ENCODE measurements around the gene SLC22A23.

The SLC22A23 gene

DNA sequence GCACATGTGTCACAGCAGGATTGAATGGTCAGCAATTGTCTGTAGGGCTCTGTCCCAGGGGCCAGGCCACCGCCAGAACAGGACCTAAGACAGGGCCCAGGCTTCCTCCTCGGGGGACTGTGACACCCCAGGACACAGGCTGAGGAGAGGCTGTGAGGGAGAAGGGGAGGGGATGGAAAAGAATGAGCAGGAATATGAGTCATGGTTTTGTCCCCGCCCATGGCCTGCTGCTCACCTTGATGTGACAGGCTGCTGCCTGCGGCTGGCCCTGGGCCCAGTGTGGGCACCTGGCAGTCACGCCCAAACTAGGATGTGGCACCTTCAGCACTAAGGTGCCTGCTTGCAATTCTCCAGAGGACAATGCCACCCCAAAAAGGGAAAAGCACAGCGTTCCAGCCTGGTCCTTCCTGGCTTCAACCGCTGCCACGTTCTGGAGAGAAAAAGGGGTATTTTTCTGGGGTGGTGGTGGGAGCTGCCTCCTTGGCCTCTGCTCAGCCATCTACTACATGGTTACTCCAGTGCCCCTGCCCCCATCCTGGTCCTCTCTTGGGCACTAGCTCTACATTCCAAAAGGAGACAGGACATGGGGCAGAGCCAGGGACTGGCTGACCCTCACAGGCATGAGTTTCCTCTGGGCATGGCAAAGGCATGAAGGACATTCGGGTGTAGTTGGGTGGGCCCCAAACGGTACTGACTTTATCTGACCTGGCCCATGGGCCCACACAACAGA is 93.4 kb downstream of the SLC22A23 start:
- Histone ChIP-seq H3K4me1 (ENCODE audit: control insufficient read depth, insufficient read depth, low read length) (no peaks in the 10 kb centered on the region; the same call in 1 of the 2 replicates), H3K36me3 (ENCODE audit: control insufficient read depth in 2 of 2, insufficient read depth in 1 of 2, low read length in 2 of 2) (no peaks in the 10 kb centered on the region), H3K9me3 (ENCODE audit: control insufficient read depth, insufficient read depth, low read depth, low read length) (no peaks in the 10 kb centered on the region), H3K27ac (ENCODE audit: extremely low read depth, low read depth, low read length) (no peak overlapping the region), H3K4me3 (ENCODE audit: low read depth, low read length) (no peak overlapping the region)
- ChIA-PET CTCF (interaction anchor here (0.5 to 1.6 kb wide), 4 partner anchors 9 to 372 kb away, joined by 3 to 6 read pairs (median 4); no protein-coding TSS in a partner anchor), POLR2A (no interaction called here)
- TF ChIP-seq ZNF10 (tag by site-specific recombination; IDR thresholded peaks at IDR 0.05) (peak; percentile 50; the same call in 1 of the 2 replicates), TCF7L2 (IDR thresholded peaks at IDR 0.05; ENCODE audit: borderline replicate concordance, low read depth, low read length) (no peak), SCRT1 (tag by site-specific recombination; IDR thresholded peaks at IDR 0.05; ENCODE audit: borderline replicate concordance) (no peak), ZNF692 (tag by site-specific recombination; IDR thresholded peaks at IDR 0.05) (peak; percentile 40), ZFP69B (tag by site-specific recombination; IDR thresholded peaks at IDR 0.05) (0 out of 2 replicates have a peak, but pooled peaks have one; percentile 22), ZNF830 (tag by site-specific recombination; IDR thresholded peaks at IDR 0.05; ENCODE audit: low read depth) (no peak), ZNF600 (tag by site-specific recombination; IDR thresholded peaks at IDR 0.05) (peak; percentile 83), ZNF530 (tag by site-specific recombination; IDR thresholded peaks at IDR 0.05; ENCODE audit: low read depth) (no peak), ZIC2 (tag by site-specific recombination; IDR thresholded peaks at IDR 0.05) (peak; percentile 52)
- TF ChIP-seq, protein P1, sequence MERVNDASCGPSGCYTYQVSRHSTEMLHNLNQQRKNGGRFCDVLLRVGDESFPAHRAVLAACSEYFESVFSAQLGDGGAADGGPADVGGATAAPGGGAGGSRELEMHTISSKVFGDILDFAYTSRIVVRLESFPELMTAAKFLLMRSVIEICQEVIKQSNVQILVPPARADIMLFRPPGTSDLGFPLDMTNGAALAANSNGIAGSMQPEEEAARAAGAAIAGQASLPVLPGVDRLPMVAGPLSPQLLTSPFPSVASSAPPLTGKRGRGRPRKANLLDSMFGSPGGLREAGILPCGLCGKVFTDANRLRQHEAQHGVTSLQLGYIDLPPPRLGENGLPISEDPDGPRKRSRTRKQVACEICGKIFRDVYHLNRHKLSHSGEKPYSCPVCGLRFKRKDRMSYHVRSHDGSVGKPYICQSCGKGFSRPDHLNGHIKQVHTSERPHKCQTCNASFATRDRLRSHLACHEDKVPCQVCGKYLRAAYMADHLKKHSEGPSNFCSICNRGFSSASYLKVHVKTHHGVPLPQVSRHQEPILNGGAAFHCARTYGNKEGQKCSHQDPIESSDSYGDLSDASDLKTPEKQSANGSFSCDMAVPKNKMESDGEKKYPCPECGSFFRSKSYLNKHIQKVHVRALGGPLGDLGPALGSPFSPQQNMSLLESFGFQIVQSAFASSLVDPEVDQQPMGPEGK (tag by site-specific recombination; IDR thresholded peaks at IDR 0.05) = 0 out of 2 replicates have a peak, but pooled peaks have one; percentile 11

DNA sequence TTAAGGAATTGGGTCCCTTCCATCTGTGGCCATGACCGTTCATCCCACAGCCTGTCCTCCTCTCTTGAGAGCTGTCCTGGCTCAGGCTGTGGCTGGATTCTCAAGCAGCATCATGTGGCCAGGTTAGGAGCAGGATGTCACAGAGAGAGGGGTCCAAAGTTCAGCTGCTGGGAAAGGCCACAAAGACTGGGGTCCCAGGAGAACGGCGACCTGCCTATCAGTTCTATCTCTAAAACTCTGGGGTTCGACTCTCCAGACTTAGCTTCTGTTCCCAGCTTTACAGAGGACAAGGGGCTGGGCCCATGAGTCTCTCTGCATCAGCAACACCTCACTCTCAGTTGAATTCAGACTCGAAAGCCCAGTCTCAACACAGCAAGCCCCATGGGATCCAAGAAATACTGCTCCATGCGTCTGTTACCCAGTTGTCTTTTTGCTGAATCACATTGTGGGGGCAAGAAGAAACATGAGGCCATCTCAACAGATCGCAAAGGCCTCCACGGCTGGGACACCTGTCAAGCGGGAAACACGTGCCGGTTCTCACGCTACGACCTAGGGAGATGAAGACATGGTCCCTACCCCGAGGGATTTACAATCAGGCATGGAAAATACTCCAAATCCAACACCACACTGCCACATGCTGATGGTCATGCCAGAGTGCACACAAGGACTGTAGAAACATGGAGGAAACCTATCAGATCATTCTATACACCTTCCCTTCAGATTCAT is 95.4 kb downstream of the SLC22A23 start:
- Histone ChIP-seq H3K27ac (ENCODE audit: extremely low read depth, low read depth, low read length) (no peak overlapping the region), H3K36me3 (ENCODE audit: control insufficient read depth in 2 of 2, insufficient read depth in 1 of 2, low read length in 2 of 2) (no peaks in the 10 kb centered on the region), H3K9me3 (ENCODE audit: control insufficient read depth, insufficient read depth, low read depth, low read length) (no peaks in the 10 kb centered on the region), H3K4me1 (ENCODE audit: control insufficient read depth, insufficient read depth, low read length) (peaks cover 8% of the 10 kb centered on the region), H3K4me3 (ENCODE audit: low read depth, low read length) (no peak overlapping the region)
- CTCF ChIA-PET = interaction anchor here (0.5 to 1.0 kb wide), 5 partner anchors 10 to 613 kb away, joined by 3 to 4 read pairs (median 3); no protein-coding TSS in a partner anchor
- TF ChIP-seq ZNF596 (tag by site-specific recombination; IDR thresholded peaks at IDR 0.05) (no peak), ZNF654 (tag by site-specific recombination; IDR thresholded peaks at IDR 0.05; ENCODE audit: low read depth) (no peak), ZNF19 (tag by site-specific recombination; IDR thresholded peaks at IDR 0.05; ENCODE audit: low read depth) (no peak)
- POLR2A ChIA-PET = no interaction called here

GRCh38 chr6:3360727-3361045 is 96.2 kb downstream of the SLC22A23 start:
- Histone ChIP-seq H3K9me3 (ENCODE audit: control insufficient read depth, insufficient read depth, low read depth, low read length) (no peaks in the 10 kb centered on the region), H3K27ac (ENCODE audit: extremely low read depth, low read depth, low read length) (no peak overlapping the region), H3K36me3 (ENCODE audit: control insufficient read depth in 2 of 2, insufficient read depth in 1 of 2, low read length in 2 of 2) (no peaks in the 10 kb centered on the region), H3K4me1 (ENCODE audit: control insufficient read depth, insufficient read depth, low read length) (peaks cover 12% of the 10 kb centered on the region), H3K4me3 (ENCODE audit: low read depth, low read length) (no peak overlapping the region)
- POLR2A ChIA-PET = no interaction called here
- CTCF ChIA-PET = interaction anchor here (0.9 to 1.2 kb wide), 3 partner anchors 11 to 372 kb away, joined by 3 to 4 read pairs (median 4); no protein-coding TSS in a partner anchor
- no peak for TF ChIP-seq ZNF394 (tag by site-specific recombination; IDR thresholded peaks at IDR 0.05; ENCODE audit: borderline replicate concordance)
- TF ChIP-seq ZNF221 (tag by site-specific recombination; IDR thresholded peaks at IDR 0.05; ENCODE audit: borderline replicate concordance) = no peak
- no peak for TF ChIP-seq ZNF777 (tag by site-specific recombination; IDR thresholded peaks at IDR 0.05; ENCODE audit: borderline replicate concordance)
- TF ChIP-seq ZNF701 (tag by site-specific recombination; IDR thresholded peaks at IDR 0.05) = no peak
- TF ChIP-seq PBX3 (CRISPR knock-in tag; IDR thresholded peaks at IDR 0.05) = no peak
- no peak for TF ChIP-seq KLF10 (tag by site-specific recombination; IDR thresholded peaks at IDR 0.05)
- TF ChIP-seq ZNF138 (tag by site-specific recombination; IDR thresholded peaks at IDR 0.05; ENCODE audit: borderline replicate concordance) = no peak
